Measurements from ENCODE around the gene BCO1.

BCO1 gene

GRCh38 chr16:81263470-81264220 lies 25.2 kb downstream of the BCO1 start:
- Histone ChIP-seq H3K4me3 (no peak overlapping the region), H3K27ac (no peak overlapping the region)
- TF ChIP-seq, protein P1, sequence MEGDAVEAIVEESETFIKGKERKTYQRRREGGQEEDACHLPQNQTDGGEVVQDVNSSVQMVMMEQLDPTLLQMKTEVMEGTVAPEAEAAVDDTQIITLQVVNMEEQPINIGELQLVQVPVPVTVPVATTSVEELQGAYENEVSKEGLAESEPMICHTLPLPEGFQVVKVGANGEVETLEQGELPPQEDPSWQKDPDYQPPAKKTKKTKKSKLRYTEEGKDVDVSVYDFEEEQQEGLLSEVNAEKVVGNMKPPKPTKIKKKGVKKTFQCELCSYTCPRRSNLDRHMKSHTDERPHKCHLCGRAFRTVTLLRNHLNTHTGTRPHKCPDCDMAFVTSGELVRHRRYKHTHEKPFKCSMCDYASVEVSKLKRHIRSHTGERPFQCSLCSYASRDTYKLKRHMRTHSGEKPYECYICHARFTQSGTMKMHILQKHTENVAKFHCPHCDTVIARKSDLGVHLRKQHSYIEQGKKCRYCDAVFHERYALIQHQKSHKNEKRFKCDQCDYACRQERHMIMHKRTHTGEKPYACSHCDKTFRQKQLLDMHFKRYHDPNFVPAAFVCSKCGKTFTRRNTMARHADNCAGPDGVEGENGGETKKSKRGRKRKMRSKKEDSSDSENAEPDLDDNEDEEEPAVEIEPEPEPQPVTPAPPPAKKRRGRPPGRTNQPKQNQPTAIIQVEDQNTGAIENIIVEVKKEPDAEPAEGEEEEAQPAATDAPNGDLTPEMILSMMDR (IDR thresholded peaks at IDR 0.05), result no peak
- no peak for DNase-seq (ENCODE audit: low spot score)

- Histone ChIP-seq H3K27ac (no peak overlapping the region), H3K4me3 (no peak overlapping the region)
- no peak for DNase-seq (ENCODE audit: low spot score)
- TF ChIP-seq, protein P1 (IDR thresholded peaks at IDR 0.05), result no peak
Observed at GRCh38 chr16:81264386-81264785, 25.9 kb downstream of the BCO1 start.

DNA sequence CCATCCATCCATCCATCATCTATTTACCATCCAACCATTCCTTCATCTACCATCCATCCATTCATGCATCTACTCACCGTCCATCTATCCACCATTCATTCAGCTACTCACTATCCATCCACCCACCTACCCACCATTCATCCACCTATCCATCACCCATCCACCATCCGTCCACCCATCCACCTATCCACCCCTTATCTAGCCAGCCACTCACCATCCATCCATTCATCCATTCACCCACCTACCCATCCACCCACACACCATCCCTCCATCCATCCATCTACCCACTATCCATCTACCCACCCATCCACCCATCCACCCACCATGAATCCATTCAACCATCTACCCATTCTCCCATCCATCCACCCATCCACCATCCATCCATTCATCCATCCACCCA lies 26.6 kb downstream of the BCO1 start:
- no peak overlapping the region for H3K27ac ChIP-seq
- DNase-seq (ENCODE audit: low spot score), result no peak
- no peak overlapping the region for H3K4me3 ChIP-seq
- TF ChIP-seq, protein P1 (IDR thresholded peaks at IDR 0.05), result no peak

DNA sequence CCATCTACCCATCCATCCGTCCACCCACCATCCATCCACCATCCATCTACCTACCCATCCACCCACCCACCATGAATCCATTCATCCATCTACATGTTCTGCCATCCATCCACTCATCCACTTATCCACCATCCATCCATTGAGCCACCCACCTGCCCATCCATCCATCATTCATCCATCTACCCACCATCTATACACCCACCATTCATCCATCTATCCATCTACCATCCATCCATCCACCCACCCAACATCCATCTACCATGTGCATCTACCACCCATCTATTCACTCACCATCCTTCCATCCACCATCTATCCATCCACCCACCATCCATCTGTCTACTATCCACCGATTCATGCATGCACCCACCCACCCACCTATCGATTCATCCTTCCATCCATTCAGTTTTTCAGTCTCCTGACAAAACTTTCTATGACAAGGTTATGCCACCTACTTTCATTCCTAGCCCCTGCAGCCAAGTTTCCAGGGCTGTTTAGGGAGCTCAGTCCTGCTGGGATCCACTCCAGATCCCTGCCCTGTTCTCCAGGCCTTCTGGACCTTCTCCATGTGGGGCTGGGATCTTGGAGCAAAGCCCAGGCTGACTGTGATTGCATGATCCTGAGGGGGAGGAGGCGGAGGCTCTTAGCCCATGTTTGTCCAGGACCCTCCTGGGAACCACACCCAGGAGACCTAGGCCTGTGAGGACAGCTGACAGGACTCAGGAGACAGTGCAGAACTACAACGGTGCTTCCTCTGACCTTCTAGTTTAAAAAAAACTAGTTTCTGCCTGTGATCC lies 27.4 kb downstream of the BCO1 start:
- TF ChIP-seq, protein P1 (IDR thresholded peaks at IDR 0.05), result no peak
- DNase-seq (ENCODE audit: low spot score), result no peak
- Histone ChIP-seq H3K27ac (no peak overlapping the region), H3K4me3 (no peak overlapping the region)

DNA sequence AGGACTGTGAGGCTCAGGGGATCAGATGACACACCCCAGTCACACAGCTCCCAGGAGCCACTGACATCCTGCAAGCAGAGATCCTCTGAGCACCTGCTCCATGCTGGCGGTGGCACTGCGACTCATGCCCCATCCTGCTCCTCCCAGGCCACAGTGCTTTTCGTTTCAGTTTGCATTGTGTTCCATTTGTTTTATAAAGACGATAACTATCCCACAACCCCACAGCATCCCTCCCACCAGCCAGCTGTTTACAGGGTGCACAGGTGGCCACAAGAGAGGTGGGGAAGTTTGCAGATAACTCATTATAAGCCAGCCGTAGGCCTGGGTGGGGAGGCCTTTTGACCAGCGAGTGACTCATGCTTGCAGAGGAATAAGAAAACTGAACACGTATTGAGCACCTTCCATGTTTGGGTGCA lies 28.2 kb downstream of the BCO1 start:
- DNase-seq (ENCODE audit: low spot score), result no peak
- TF ChIP-seq, protein P1 (IDR thresholded peaks at IDR 0.05), result no peak
- Histone ChIP-seq H3K27ac (no peak overlapping the region), H3K4me3 (no peak overlapping the region)

DNA sequence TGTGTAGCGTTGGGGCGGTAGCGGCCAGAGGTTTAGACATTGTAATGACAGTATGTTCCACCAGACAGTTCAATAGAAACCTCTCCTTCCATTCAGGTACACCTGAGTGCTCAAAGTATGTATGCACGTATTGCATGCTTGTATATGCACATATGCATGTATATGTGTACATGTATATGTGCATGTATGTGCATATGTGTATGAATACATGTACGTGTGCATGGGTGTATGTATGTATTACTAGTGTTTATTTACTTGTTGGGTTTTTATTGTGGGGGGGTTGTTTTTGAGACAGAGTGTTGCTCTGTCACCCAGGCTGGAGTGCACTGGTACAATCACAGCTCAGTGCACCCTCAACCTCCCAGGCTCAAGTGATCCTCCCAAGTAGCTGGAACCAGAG lies 30.0 kb downstream of the BCO1 start:
- Histone ChIP-seq H3K4me3 (no peak overlapping the region), H3K27ac (no peak overlapping the region)
- no peak for DNase-seq (ENCODE audit: low spot score)
- TF ChIP-seq, protein P1 (IDR thresholded peaks at IDR 0.05), result no peak
